Activated CD8-positive, alpha-beta T cell treated with anti-CD3 and anti-CD28 coated beads for 36 hours (primary cell): ENCODE measurements around the gene TLE1. TPM values are rescaled to one million over a fixed set of nuclear protein-coding genes. Genes with fewer than 3 reads are reported as not detected.

ENCODE experiments used
- ATAC-seq: fragments of 200-7000 bp; cut with Tn5 transposase; one replicate; pipeline ENCODE4 v1.10.0; 2021; ENCODE audit warnings: mild to moderate bottlenecking, moderate library complexity
- CTCF ChIA-PET: fragments of 350-600 bp; sonication (Branson Sonifier 250); formaldehyde crosslinking; loops from one replicate; lab custom pipeline; 2021; ENCODE audit warnings: antibody characterized with exemption; lab: Charles Lee
- POLR2A ChIA-PET: fragments of 350-600 bp; sonication (Branson Sonifier 250); formaldehyde crosslinking; loops from one replicate; lab custom pipeline; 2021; ENCODE audit warnings: antibody characterized with exemption; lab: Charles Lee
- DNase-seq: peaks from one replicate; pipeline ENCODE4 v3.0.0-alpha.2; 2020
- H3K27ac Mint-ChIP-seq: one replicate; pipeline ENCODE4 v1.8.0; 2021; ENCODE audit warnings: mild to moderate bottlenecking, mixed read lengths
- H3K27me3 Mint-ChIP-seq: one replicate; pipeline ENCODE4 v1.8.0; 2021; ENCODE audit warnings: mixed read lengths
- H3K36me3 Mint-ChIP-seq: one replicate; pipeline ENCODE4 v1.8.0; 2021; ENCODE audit warnings: low read depth, mixed read lengths
- H3K4me1 Mint-ChIP-seq: one replicate; pipeline ENCODE4 v1.8.0; 2021; ENCODE audit warnings: low read depth, mixed read lengths
- H3K4me3 Mint-ChIP-seq: one replicate; pipeline ENCODE4 v1.8.0; 2021; ENCODE audit warnings: mild to moderate bottlenecking, moderate library complexity, mixed read lengths
- H3K9me3 Mint-ChIP-seq: one replicate; pipeline ENCODE4 v1.8.0; 2021; ENCODE audit warnings: mixed read lengths
- intact Hi-C: fragments of 100-400 bp; cut with micrococcal nuclease; formaldehyde crosslinking; loops from one replicate; pipeline ENCODE4 v1.10.0; 2022
- total RNA-seq, 2 experiments: library from RNA; stranded (reverse); gene quantifications; one replicate each; pipeline ENCODE4 v1.2.3, GENCODE V29; 2021
- TF ChIP-seq, protein P1 (sequence below): fragments of 200-600 bp; IDR thresholded peaks from one replicate; pipeline ENCODE4 v1.8.0; 2022; ENCODE audit warnings: antibody characterized with exemption, mild to moderate bottlenecking

TLE1 gene
- total RNA-seq, 2 experiments from 2014 or later = 0.20 to 0.29 TPM

DNA sequence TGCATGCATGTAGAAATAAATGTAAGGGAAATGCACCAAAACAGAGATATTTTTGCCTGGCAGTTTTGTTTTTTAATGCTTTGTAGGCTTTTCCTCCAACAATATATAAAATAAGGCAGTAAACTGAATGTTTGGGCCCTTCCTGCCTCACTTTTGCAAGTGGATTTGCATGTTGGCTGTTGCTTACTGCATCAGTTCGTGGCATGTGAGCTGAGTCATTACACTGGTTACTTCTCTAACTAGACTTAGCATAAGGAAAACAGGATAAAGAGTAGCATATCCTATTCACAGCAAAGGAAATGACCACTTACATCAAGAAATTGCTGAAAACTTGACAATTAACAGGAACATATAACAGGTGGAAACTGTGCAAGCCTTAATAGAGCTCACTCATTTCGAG, 113.4 kb downstream of the TLE1 start:
- no peak for ATAC-seq
- CTCF ChIA-PET = no interaction called here
- H3K27me3 Mint-ChIP-seq = peaks cover 1% of the 10 kb centered on the region
- H3K4me1 Mint-ChIP-seq = no peaks in the 10 kb centered on the region
- H3K27ac Mint-ChIP-seq = no peak overlapping the region
- no peak for DNase-seq
- intact Hi-C loops = no loop called here
- POLR2A ChIA-PET = interaction anchor here (1.1 kb wide), 1 partner anchor 9 kb away, joined by 3 read pairs; no protein-coding TSS in a partner anchor
- H3K4me3 Mint-ChIP-seq = no peak overlapping the region
- TF ChIP-seq, protein P1, sequence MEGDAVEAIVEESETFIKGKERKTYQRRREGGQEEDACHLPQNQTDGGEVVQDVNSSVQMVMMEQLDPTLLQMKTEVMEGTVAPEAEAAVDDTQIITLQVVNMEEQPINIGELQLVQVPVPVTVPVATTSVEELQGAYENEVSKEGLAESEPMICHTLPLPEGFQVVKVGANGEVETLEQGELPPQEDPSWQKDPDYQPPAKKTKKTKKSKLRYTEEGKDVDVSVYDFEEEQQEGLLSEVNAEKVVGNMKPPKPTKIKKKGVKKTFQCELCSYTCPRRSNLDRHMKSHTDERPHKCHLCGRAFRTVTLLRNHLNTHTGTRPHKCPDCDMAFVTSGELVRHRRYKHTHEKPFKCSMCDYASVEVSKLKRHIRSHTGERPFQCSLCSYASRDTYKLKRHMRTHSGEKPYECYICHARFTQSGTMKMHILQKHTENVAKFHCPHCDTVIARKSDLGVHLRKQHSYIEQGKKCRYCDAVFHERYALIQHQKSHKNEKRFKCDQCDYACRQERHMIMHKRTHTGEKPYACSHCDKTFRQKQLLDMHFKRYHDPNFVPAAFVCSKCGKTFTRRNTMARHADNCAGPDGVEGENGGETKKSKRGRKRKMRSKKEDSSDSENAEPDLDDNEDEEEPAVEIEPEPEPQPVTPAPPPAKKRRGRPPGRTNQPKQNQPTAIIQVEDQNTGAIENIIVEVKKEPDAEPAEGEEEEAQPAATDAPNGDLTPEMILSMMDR = no peak
- no peaks in the 10 kb centered on the region for H3K36me3 Mint-ChIP-seq
- H3K9me3 Mint-ChIP-seq = no peaks in the 10 kb centered on the region

DNA sequence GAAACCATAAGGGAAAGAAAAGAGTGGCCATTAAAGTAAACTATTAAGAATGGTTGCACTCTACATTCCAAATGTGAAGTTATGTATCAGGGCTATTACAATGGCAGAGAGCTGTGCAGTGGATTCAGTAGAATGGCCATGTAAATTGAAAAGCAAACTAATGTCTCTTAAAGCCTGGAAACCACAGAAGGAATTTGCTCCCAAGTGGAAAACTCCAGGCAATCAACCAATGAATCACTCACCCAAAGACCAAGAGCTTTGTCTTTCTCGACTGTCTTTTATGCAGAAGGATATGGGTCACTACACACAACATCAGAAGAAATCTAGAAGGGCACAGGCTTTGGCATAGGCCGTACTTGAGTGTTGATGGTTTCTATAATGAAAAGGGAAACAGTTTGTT, 114.9 kb downstream of the TLE1 start:
- DNase-seq (no peak), ATAC-seq (no peak)
- Mint-ChIP-seq H3K4me3 (no peak overlapping the region), H3K4me1 (no peaks in the 10 kb centered on the region), H3K27me3 (peaks cover 1% of the 10 kb centered on the region), H3K27ac (no peak overlapping the region), H3K9me3 (no peaks in the 10 kb centered on the region), H3K36me3 (no peaks in the 10 kb centered on the region)
- ChIA-PET CTCF (no interaction called here), POLR2A (no interaction called here)
- TF ChIP-seq, protein P1 = no peak
- intact Hi-C loops = no loop called here

DNA sequence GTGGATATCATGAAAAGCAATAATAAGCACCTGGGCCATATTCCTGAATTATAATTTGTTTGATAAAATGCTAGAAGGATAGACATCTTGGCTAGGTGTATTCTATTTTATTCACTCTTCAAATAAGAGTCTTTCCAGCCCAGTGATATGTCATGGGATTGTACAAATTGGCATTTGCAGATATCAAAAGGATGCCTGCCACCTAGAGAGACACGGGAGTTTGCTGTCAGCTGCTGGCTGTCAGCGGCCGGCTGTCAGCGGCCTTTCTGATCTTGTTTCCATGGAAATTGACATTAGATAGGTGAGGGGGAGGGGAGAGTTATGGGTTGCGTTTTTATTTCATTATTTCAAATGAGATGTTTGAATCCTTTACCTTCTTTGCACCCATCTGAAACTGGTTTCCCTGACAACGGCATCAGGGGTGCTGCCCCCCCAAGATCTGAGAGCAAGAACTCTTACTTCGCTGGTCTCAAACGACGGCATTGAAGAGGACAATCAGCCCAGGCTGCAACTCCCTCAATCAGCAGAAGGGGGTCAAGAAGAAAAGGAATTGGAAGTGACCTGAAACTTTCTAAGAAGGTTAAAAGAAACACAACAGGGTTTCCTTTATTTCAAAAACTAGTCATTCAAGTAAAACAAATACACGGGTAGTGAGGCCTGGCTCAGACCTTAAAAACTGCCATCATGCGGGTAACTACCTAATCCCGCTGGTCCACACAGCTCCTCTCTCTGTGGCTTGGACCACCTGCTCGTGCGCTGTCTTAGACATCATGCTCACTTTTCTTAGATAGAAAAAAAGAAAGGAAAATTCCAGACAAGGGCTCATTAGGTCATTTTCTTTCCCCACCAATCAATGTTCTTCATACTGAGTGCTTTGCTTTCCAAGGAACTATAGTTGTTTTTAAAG, 115.7 kb downstream of the TLE1 start:
- Mint-ChIP-seq H3K4me3 (no peak overlapping the region), H3K27ac (no peak overlapping the region), H3K4me1 (no peaks in the 10 kb centered on the region), H3K9me3 (no peaks in the 10 kb centered on the region), H3K36me3 (no peaks in the 10 kb centered on the region), H3K27me3 (peaks cover 1% of the 10 kb centered on the region)
- no peak for ATAC-seq
- DNase-seq = no peak
- CTCF ChIA-PET = no interaction called here
- TF ChIP-seq, protein P1 = no peak
- POLR2A ChIA-PET = no interaction called here
- intact Hi-C loops = no loop called here

DNA sequence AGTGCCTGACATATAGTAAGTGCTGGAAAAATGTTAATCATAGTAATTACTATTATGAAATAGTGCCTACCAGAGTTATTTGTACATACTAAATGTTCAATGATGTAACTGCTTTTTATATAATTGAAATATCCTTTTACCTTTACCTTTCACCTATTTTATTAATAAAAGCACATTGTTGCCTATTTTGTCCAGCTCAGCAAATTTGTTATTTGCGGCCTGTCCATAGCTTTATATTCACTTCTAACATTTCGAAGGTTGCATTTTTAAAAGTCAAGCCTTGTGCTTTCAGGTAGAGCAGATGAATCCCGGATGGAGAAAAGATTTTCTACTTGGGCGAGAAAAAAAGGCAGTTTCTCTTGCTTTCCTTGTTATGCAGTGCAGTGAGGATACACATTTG, 119.3 kb downstream of the TLE1 start:
- DNase-seq = no peak
- H3K9me3 Mint-ChIP-seq = no peaks in the 10 kb centered on the region
- intact Hi-C loops = no loop called here
- TF ChIP-seq, protein P1 = no peak
- no peaks in the 10 kb centered on the region for H3K36me3 Mint-ChIP-seq
- POLR2A ChIA-PET = no interaction called here
- CTCF ChIA-PET = no interaction called here
- H3K27me3 Mint-ChIP-seq = peaks cover 1% of the 10 kb centered on the region
- no peak overlapping the region for H3K27ac Mint-ChIP-seq
- H3K4me1 Mint-ChIP-seq = no peaks in the 10 kb centered on the region
- ATAC-seq = no peak
- no peak overlapping the region for H3K4me3 Mint-ChIP-seq

DNA sequence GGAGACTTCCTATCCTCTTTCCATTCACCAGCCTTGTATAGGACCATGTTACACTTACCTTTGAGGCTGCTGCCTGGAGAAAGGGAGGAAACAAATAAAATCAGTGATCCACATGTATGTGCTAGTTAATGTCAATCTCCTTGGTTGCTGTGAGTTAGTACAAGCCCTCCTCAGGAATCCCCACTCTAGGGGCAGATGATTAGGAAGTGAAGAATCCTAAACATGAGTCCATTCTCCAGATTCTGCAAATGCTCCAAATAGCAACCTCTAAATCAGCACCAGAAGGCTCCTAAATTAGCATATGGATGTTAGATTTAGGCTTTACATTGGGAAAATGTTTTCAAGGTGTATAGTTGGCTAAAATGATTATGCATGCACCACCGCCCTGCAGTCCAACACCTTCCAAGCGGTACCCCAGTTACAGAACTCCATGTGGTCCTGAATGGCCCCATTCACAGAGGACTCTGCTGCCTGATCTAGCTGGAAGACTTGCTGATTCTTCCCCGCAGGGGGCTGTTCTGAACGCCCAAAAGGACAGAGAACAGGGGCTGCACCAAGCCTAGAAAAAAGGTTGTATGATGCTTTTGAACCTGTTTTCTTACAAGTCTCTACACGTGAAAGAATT, 123.2 kb downstream of the TLE1 start:
- ChIA-PET CTCF (no interaction called here), POLR2A (no interaction called here)
- no peaks in the 10 kb centered on the region for H3K4me1 Mint-ChIP-seq
- peaks cover 1% of the 10 kb centered on the region for H3K27me3 Mint-ChIP-seq
- intact Hi-C loops = no loop called here
- no peaks in the 10 kb centered on the region for H3K9me3 Mint-ChIP-seq
- no peak for DNase-seq
- TF ChIP-seq, protein P1 = no peak
- H3K27ac Mint-ChIP-seq = no peak overlapping the region
- H3K4me3 Mint-ChIP-seq = no peak overlapping the region
- H3K36me3 Mint-ChIP-seq = no peaks in the 10 kb centered on the region
- no peak for ATAC-seq
